Endothelial cell (in vitro differentiated cells): ENCODE results near the gene CCDC92. TPM values are rescaled to one million over a fixed set of nuclear protein-coding genes. Genes with fewer than 3 reads are reported as not detected.
A peak's percentile ranks its signal among the peaks of the same experiment; 100 is the strongest.

Experiments
- DNase-seq: peaks from one replicate; pipeline ENCODE4 v3.0.0; 2021; ENCODE audit warnings: low spot score
- H3K27ac Mint-ChIP-seq: one replicate; pipeline ENCODE4 v1.8.0; 2021; ENCODE audit warnings: mixed read lengths, inconsistent platforms; ENCODE audit not compliant: unreplicated experiment
- H3K27me3 Mint-ChIP-seq: one replicate; pipeline ENCODE4 v1.8.0; 2021; ENCODE audit warnings: mild to moderate bottlenecking, moderate library complexity, mixed read lengths, inconsistent platforms; ENCODE audit not compliant: unreplicated experiment
- H3K36me3 Mint-ChIP-seq: one replicate; pipeline ENCODE4 v1.8.0; 2021; ENCODE audit warnings: mild to moderate bottlenecking, low read depth, mixed read lengths, inconsistent platforms; ENCODE audit not compliant: unreplicated experiment
- H3K4me1 Mint-ChIP-seq: one replicate; pipeline ENCODE4 v1.8.0; 2021; ENCODE audit warnings: mild to moderate bottlenecking, mixed read lengths, inconsistent platforms; ENCODE audit not compliant: unreplicated experiment
- H3K4me3 Mint-ChIP-seq: one replicate; pipeline ENCODE4 v1.8.0; 2021; ENCODE audit warnings: mild to moderate bottlenecking, mixed read lengths, inconsistent platforms; ENCODE audit not compliant: unreplicated experiment
- H3K9me3 Mint-ChIP-seq: one replicate; pipeline ENCODE4 v1.8.0; 2021; ENCODE audit warnings: mixed read lengths, inconsistent platforms; ENCODE audit not compliant: unreplicated experiment
- CTCF ChIP-seq: fragments of 200-600 bp; sonication (generic); IDR thresholded peaks from one replicate; pipeline ENCODE4 v1.5.0; 2021; ENCODE audit warnings: antibody characterized with exemption; ENCODE audit not compliant: unreplicated experiment
- total RNA-seq: library from RNA; stranded (reverse); fragmentation: NEBNext Ultra II Directional; extraction: Animal tissue kit (Norgen Biotek cat#: 25700); gene quantifications from one replicate; pipeline ENCODE4 v1.2.1, GENCODE V29; 2021; ENCODE audit not compliant: unreplicated experiment

CCDC92 gene
- total RNA-seq, 1 donor from 2014 or later = 25.0 TPM

GRCh38 chr12:123941000-123941399, 31.6 kb downstream of the CCDC92 start:
- Mint-ChIP-seq H3K4me3 (no peak overlapping the region), H3K4me1 (peaks cover 4% of the 10 kb centered on the region), H3K36me3 (peaks cover 47% of the 10 kb centered on the region), H3K27me3 (peaks cover 13% of the 10 kb centered on the region), H3K27ac (no peak overlapping the region), H3K9me3 (peaks cover 8% of the 10 kb centered on the region)
- DNase-seq = no peak
- no peak for TF ChIP-seq CTCF

GRCh38 chr12:123940627-123940966, 32.0 kb downstream of the CCDC92 start:
- H3K9me3 Mint-ChIP-seq = peaks cover 8% of the 10 kb centered on the region
- peaks cover 10% of the 10 kb centered on the region for H3K27me3 Mint-ChIP-seq
- H3K4me3 Mint-ChIP-seq = no peak overlapping the region
- H3K36me3 Mint-ChIP-seq = peaks cover 47% of the 10 kb centered on the region
- no peak overlapping the region for H3K27ac Mint-ChIP-seq
- no peak for DNase-seq
- H3K4me1 Mint-ChIP-seq = peaks cover 4% of the 10 kb centered on the region
- TF ChIP-seq CTCF = no peak

- H3K27me3 Mint-ChIP-seq = peaks cover 10% of the 10 kb centered on the region
- H3K36me3 Mint-ChIP-seq = peaks cover 47% of the 10 kb centered on the region
- peaks cover 4% of the 10 kb centered on the region for H3K4me1 Mint-ChIP-seq
- H3K4me3 Mint-ChIP-seq = no peak overlapping the region
- no peak for DNase-seq
- no peak for TF ChIP-seq CTCF
- H3K9me3 Mint-ChIP-seq = peaks cover 8% of the 10 kb centered on the region
- H3K27ac Mint-ChIP-seq = no peak overlapping the region
These were observed 32.7 kb downstream of the CCDC92 start for GRCh38 chr12:123939716-123940626.

- Mint-ChIP-seq H3K9me3 (peaks cover 8% of the 10 kb centered on the region), H3K27me3 (peaks cover 10% of the 10 kb centered on the region), H3K27ac (no peak overlapping the region), H3K4me3 (no peak overlapping the region), H3K4me1 (peaks cover 4% of the 10 kb centered on the region), H3K36me3 (peaks cover 44% of the 10 kb centered on the region)
- DNase-seq = peak; percentile 29
- no peak for TF ChIP-seq CTCF
These were observed 33.8 kb downstream of the CCDC92 start for GRCh38 chr12:123938679-123939480.
